GM18511 (cell line): ENCODE measurements around the gene DEK.
"Not testable (repeated sequence)": the region's sequence is repeated elsewhere in the genome, so short reads cannot be mapped to it uniquely, and the experiment has no call there.

ENCODE experiments used
- ATAC-seq: cut with Tn5 transposase; IDR thresholded peaks from one replicate; pipeline ENCODE4 v1.9.1; 2021; ENCODE audit warnings: mild to moderate bottlenecking, moderate library complexity; ENCODE audit not compliant: unreplicated experiment

The DEK gene

GRCh38 chr6:18207949-18208348 lies 56.4 kb downstream of the DEK start:
- no peak for ATAC-seq

- no peak for ATAC-seq
Observed at GRCh38 chr6:18207438-18207837, 56.9 kb downstream of the DEK start.

GRCh38 chr6:18206591-18206990 lies 57.7 kb downstream of the DEK start:
- ATAC-seq, result no peak

- ATAC-seq, result no peak
Observed at GRCh38 chr6:18204691-18205090, 59.6 kb downstream of the DEK start.

GRCh38 chr6:18203786-18204185 lies 60.5 kb downstream of the DEK start:
- no peak for ATAC-seq

GRCh38 chr6:18192026-18192425 lies 72.3 kb downstream of the DEK start:
- ATAC-seq, result no peak

GRCh38 chr6:18189196-18189595 lies 75.1 kb downstream of the DEK start:
- no peak for ATAC-seq

GRCh38 chr6:18187701-18188100 lies 76.6 kb downstream of the DEK start:
- ATAC-seq, result no peak

- peak; percentile 52 for ATAC-seq
Observed at GRCh38 chr6:18186540-18187250, 77.6 kb downstream of the DEK start.

GRCh38 chr6:18186033-18186432 lies 78.3 kb downstream of the DEK start:
- peak; percentile 69 for ATAC-seq

GRCh38 chr6:18185624-18186023 lies 78.7 kb downstream of the DEK start:
- ATAC-seq, result no peak

- ATAC-seq, result no peak
Observed at GRCh38 chr6:18183766-18184165, 80.6 kb downstream of the DEK start.

GRCh38 chr6:18182568-18182967 lies 81.8 kb downstream of the DEK start:
- no peak for ATAC-seq

- ATAC-seq, result no peak
Observed at GRCh38 chr6:18179770-18180356, 84.5 kb downstream of the DEK start.

- no peak for ATAC-seq
Observed at GRCh38 chr6:18178960-18179615, 85.2 kb downstream of the DEK start.

GRCh38 chr6:18177286-18177965 lies 86.9 kb downstream of the DEK start:
- ATAC-seq, result no peak

- not testable (repeated sequence) for ATAC-seq
Observed at GRCh38 chr6:18176198-18176597, 88.1 kb downstream of the DEK start.
